ENCODE measurements around the gene MX2.

The MX2 gene

GRCh38 chr21:41397471-41397891 lies 35.7 kb downstream of the MX2 start:
- TF ChIP-seq CTCF (IDR thresholded peaks at IDR 0.05; ENCODE audit: low read depth, low read length, missing control alignments), result no peak
- no peak for DNase-seq (ENCODE audit: extremely low read depth, low read depth)
- H3K4me3 ChIP-seq (replicated peaks; ENCODE audit: low read depth, low read length), result no peak overlapping the region

GRCh38 chr21:41398251-41398650 lies 36.4 kb downstream of the MX2 start:
- no peak for TF ChIP-seq CTCF (IDR thresholded peaks at IDR 0.05; ENCODE audit: low read depth, low read length, missing control alignments)
- DNase-seq (ENCODE audit: extremely low read depth, low read depth), result no peak
- no peak overlapping the region for H3K4me3 ChIP-seq (replicated peaks; ENCODE audit: low read depth, low read length)

- no peak for TF ChIP-seq CTCF (IDR thresholded peaks at IDR 0.05; ENCODE audit: low read depth, low read length, missing control alignments)
Measured at GRCh38 chr21:41398831-41399230, 37.0 kb downstream of the MX2 start.

GRCh38 chr21:41399246-41399800 lies 37.5 kb downstream of the MX2 start:
- TF ChIP-seq CTCF (IDR thresholded peaks at IDR 0.05; ENCODE audit: low read depth, low read length, missing control alignments), result no peak
- H3K4me3 ChIP-seq (replicated peaks; ENCODE audit: low read depth, low read length), result no peak overlapping the region
- no peak for DNase-seq (ENCODE audit: extremely low read depth, low read depth)

More at GRCh38 chr21:41398831-41399230, 37.0 kb downstream of the MX2 start:
- DNase-seq (ENCODE audit: extremely low read depth, low read depth), result no peak
- H3K4me3 ChIP-seq (replicated peaks; ENCODE audit: low read depth, low read length), result no peak overlapping the region

GRCh38 chr21:41402231-41402630 lies 40.4 kb downstream of the MX2 start:
- no peak overlapping the region for H3K4me3 ChIP-seq (replicated peaks; ENCODE audit: low read depth, low read length)

GRCh38 chr21:41402796-41403195 lies 41.0 kb downstream of the MX2 start:
- no peak for DNase-seq (ENCODE audit: extremely low read depth, low read depth)
- no peak overlapping the region for H3K4me3 ChIP-seq (replicated peaks; ENCODE audit: low read depth, low read length)
- TF ChIP-seq CTCF (IDR thresholded peaks at IDR 0.05; ENCODE audit: low read depth, low read length, missing control alignments), result no peak

More at GRCh38 chr21:41402231-41402630, 40.4 kb downstream of the MX2 start:
- DNase-seq (ENCODE audit: extremely low read depth, low read depth), result no peak
- no peak for TF ChIP-seq CTCF (IDR thresholded peaks at IDR 0.05; ENCODE audit: low read depth, low read length, missing control alignments)

GRCh38 chr21:41403331-41403730 lies 41.5 kb downstream of the MX2 start:
- no peak for TF ChIP-seq CTCF (IDR thresholded peaks at IDR 0.05; ENCODE audit: low read depth, low read length, missing control alignments)
- DNase-seq (ENCODE audit: extremely low read depth, low read depth), result no peak
- no peak overlapping the region for H3K4me3 ChIP-seq (replicated peaks; ENCODE audit: low read depth, low read length)
